ENCODE data around the gene SIAH1.
A peak's percentile ranks its signal among the peaks of the same experiment; 100 is the strongest.
"Not testable (repeated sequence)": the region's sequence is repeated elsewhere in the genome, so short reads cannot be mapped to it uniquely, and the experiment has no call there.

SIAH1 gene

GRCh38 chr16:48393485-48394354 lies 8.5 kb upstream of the SIAH1 start:
- no peak for DNase-seq

GRCh38 chr16:48392407-48392806 lies 7.2 kb upstream of the SIAH1 start:
- no peak for DNase-seq

- DNase-seq, result no peak
These were observed 1.5 kb upstream of the SIAH1 start for GRCh38 chr16:48386559-48387312.

GRCh38 chr16:48384520-48385252 lies 527 bp downstream of the SIAH1 start:
- peak in 1 of 2 donors; percentile 23 for DNase-seq

- DNase-seq, result no peak
These were observed 1.2 kb downstream of the SIAH1 start for GRCh38 chr16:48383877-48384519.

- DNase-seq, result no peak
These were observed 2.0 kb downstream of the SIAH1 start for GRCh38 chr16:48383009-48383876.

- no peak for DNase-seq
These were observed 3.1 kb downstream of the SIAH1 start for GRCh38 chr16:48382131-48382530.

GRCh38 chr16:48381201-48381600 lies 4.0 kb downstream of the SIAH1 start:
- no peak for DNase-seq

GRCh38 chr16:48378836-48379235 lies 6.4 kb downstream of the SIAH1 start:
- DNase-seq, result no peak

GRCh38 chr16:48378276-48378675 lies 6.9 kb downstream of the SIAH1 start:
- no peak for DNase-seq

- not testable (repeated sequence) for DNase-seq
These were observed 7.9 kb downstream of the SIAH1 start for GRCh38 chr16:48377301-48377700.

GRCh38 chr16:48374255-48374654 lies 11.0 kb downstream of the SIAH1 start:
- no peak for DNase-seq

GRCh38 chr16:48373258-48374029 lies 11.8 kb downstream of the SIAH1 start:
- DNase-seq, result no peak

GRCh38 chr16:48372744-48373143 lies 12.5 kb downstream of the SIAH1 start:
- no peak for DNase-seq

- DNase-seq, result no peak
These were observed 13.8 kb downstream of the SIAH1 start for GRCh38 chr16:48371393-48371780.

GRCh38 chr16:48370668-48371392 lies 14.4 kb downstream of the SIAH1 start:
- not testable (repeated sequence) for DNase-seq

GRCh38 chr16:48370229-48370628 lies 15.0 kb downstream of the SIAH1 start:
- DNase-seq, result no peak

- no peak for DNase-seq
These were observed 15.4 kb downstream of the SIAH1 start for GRCh38 chr16:48369765-48370164.

GRCh38 chr16:48367441-48368049 lies 17.7 kb downstream of the SIAH1 start:
- no peak for DNase-seq
